ENCODE results near the gene ADSS2.
"Not testable (repeated sequence)": the region's sequence is repeated elsewhere in the genome, so short reads cannot be mapped to it uniquely, and the experiment has no call there.

Gene ADSS2

GRCh38 chr1:244394826-244395765, 56.6 kb downstream of the ADSS2 start:
- no peak for DNase-seq

- no peak for DNase-seq
Observed at GRCh38 chr1:244394346-244394745, 57.4 kb downstream of the ADSS2 start.

GRCh38 chr1:244393604-244394176, 58.0 kb downstream of the ADSS2 start:
- DNase-seq, result no peak

GRCh38 chr1:244391761-244392160, 59.9 kb downstream of the ADSS2 start:
- DNase-seq, result no peak

- no peak for DNase-seq
Observed at GRCh38 chr1:244388961-244389360, 62.7 kb downstream of the ADSS2 start.

- DNase-seq, result no peak
Observed at GRCh38 chr1:244387415-244387814, 64.3 kb downstream of the ADSS2 start.

- no peak for DNase-seq
Observed at GRCh38 chr1:244386595-244386994, 65.1 kb downstream of the ADSS2 start.

- DNase-seq, result no peak
Observed at GRCh38 chr1:244384066-244384465, 67.6 kb downstream of the ADSS2 start.

GRCh38 chr1:244383278-244383884, 68.3 kb downstream of the ADSS2 start:
- no peak for DNase-seq

GRCh38 chr1:244381878-244382565, 69.7 kb downstream of the ADSS2 start:
- DNase-seq, result no peak

GRCh38 chr1:244376126-244376525, 75.6 kb downstream of the ADSS2 start:
- DNase-seq, result no peak

GRCh38 chr1:244375051-244375450, 76.7 kb downstream of the ADSS2 start:
- no peak for DNase-seq

GRCh38 chr1:244374484-244374883, 77.2 kb downstream of the ADSS2 start:
- not testable (repeated sequence) for DNase-seq

- DNase-seq, result no peak
Observed at GRCh38 chr1:244371242-244372141, 80.2 kb downstream of the ADSS2 start.

- no peak for DNase-seq
Observed at GRCh38 chr1:244370060-244370637, 81.6 kb downstream of the ADSS2 start.

- DNase-seq, result no peak
Observed at GRCh38 chr1:244369256-244370057, 82.3 kb downstream of the ADSS2 start.

- DNase-seq, result no peak
Observed at GRCh38 chr1:244368279-244368678, 83.4 kb downstream of the ADSS2 start.

- no peak for DNase-seq
Observed at GRCh38 chr1:244367399-244368114, 84.2 kb downstream of the ADSS2 start.

GRCh38 chr1:244365809-244366208, 85.9 kb downstream of the ADSS2 start:
- no peak for DNase-seq

GRCh38 chr1:244365262-244365661, 86.4 kb downstream of the ADSS2 start:
- DNase-seq, result not testable (repeated sequence)

Measured in KG1 (cell line).